Dorsolateral prefrontal cortex (tissue), 118 donors: ENCODE data around the gene ITPKA. TPM values are rescaled to one million over a fixed set of nuclear protein-coding genes. Genes with fewer than 3 reads are reported as not detected.

Experiments
- total RNA-seq, 120 experiments: library from RNA; stranded (reverse); gene quantifications; one replicate each; pipeline versions ENCODE4 v1.2.3 to v1.2.4, GENCODE V29; 2022

ITPKA gene
- total RNA-seq, 120 experiments from 2014 or later = 10.7 to 128 (median 50.0) TPM

Other genes with a start within 250 kb of the ITPKA start
- 1 to 10 TPM in 15 of 120 experiments, under 1 TPM in 48, not detected in 57; 0.32 to 2.6 (median 0.63) TPM for gene OIP5, start 161.3 kb upstream of the ITPKA start, total RNA-seq
- 1 to 10 TPM in 80 of 120 experiments, under 1 TPM in 26, not detected in 14; 0.28 to 5.9 (median 1.8) TPM for gene NUSAP1, start 161.0 kb upstream of the ITPKA start, total RNA-seq
- gene NDUFAF1, start 91.4 kb upstream of the ITPKA start, total RNA-seq = 10 to 100 TPM; 17.7 to 35.8 (median 24.0) TPM
- 10 to 100 TPM; 17.2 to 72.4 (median 43.7) TPM for gene RTF1, start 76.8 kb upstream of the ITPKA start, total RNA-seq
- 1 to 10 TPM in 112 of 120 experiments, under 1 TPM in 8; 0.15 to 7.3 (median 2.6) TPM for gene LTK, start 20.0 kb downstream of the ITPKA start, total RNA-seq
- 10 to 100 TPM; 24.8 to 60.8 (median 39.0) TPM for gene RPAP1, start 50.4 kb downstream of the ITPKA start, total RNA-seq
- gene TYRO3, start 65.3 kb downstream of the ITPKA start, total RNA-seq = 100 to 1,000 TPM; 151 to 285 (median 212) TPM
- 100 to 1,000 TPM in 10 of 120 experiments, 10 to 100 TPM in 110; 63.5 to 108 (median 82.2) TPM for gene MGA, start 166.5 kb downstream of the ITPKA start, total RNA-seq